Keratinocyte (primary cell): ENCODE measurements around the gene TMEM135. TPM values are rescaled to one million over a fixed set of nuclear protein-coding genes. Genes with fewer than 3 reads are reported as not detected.

Experiments used
- DNase-seq: peaks from one replicate; pipeline ENCODE4 v3.0.0-alpha.2; 2011; ENCODE audit warnings: low read depth, missing footprints, low spot score
- FAIRE-seq: peaks from 2 replicates; lab custom pipeline; 2011; peaks lifted over from hg19 to GRCh38; lab: Jason Lieb, UNC
- H2AFZ ChIP-seq: 2 replicates; pipeline ENCODE4 v1.6.0; 2012; ENCODE audit warnings: low read length, control low read depth, inconsistent platforms; ENCODE audit not compliant: control insufficient read depth
- H3K27ac ChIP-seq: 2 replicates; pipeline ENCODE4 v1.5.1; 2011; ENCODE audit warnings: low read length; ENCODE audit not compliant: control insufficient read depth, insufficient read depth
- H3K27me3 ChIP-seq: 3 replicates; pipeline ENCODE4 v1.6.0; 2011; ENCODE audit warnings: low read length; ENCODE audit not compliant: control insufficient read depth, insufficient read depth; ENCODE audit errors: extremely low read depth
- H3K36me3 ChIP-seq, 2 experiments: 2 replicates in 1 of 2; 3 replicates in 1 of 2; pipeline ENCODE4 v1.5.1; 2011; ENCODE audit warnings: low read length in 2 of 2, mild to moderate bottlenecking in 1 of 2; ENCODE audit not compliant: control insufficient read depth in 2 of 2, insufficient read depth in 2 of 2; ENCODE audit errors: extremely low read depth in 1 of 2
- H3K4me1 ChIP-seq: 3 replicates; pipeline ENCODE4 v1.5.1; 2011; ENCODE audit warnings: low read length; ENCODE audit not compliant: control insufficient read depth, insufficient read depth; ENCODE audit errors: extremely low read depth
- H3K4me2 ChIP-seq: 3 replicates; pipeline ENCODE4 v1.6.0; 2011; ENCODE audit warnings: low read depth, low read length; ENCODE audit not compliant: control insufficient read depth, insufficient read depth; ENCODE audit errors: extremely low read depth
- H3K4me3 ChIP-seq, 3 experiments: fragments of 200-600 bp in 1 of 3; sonication (generic) in 1 of 3; 2 replicates in 2 of 3; 3 replicates in 1 of 3; pipeline ENCODE4 v1.5.1; 2011 to 2016; ENCODE audit warnings: low read length in 3 of 3, mild to moderate bottlenecking in 3 of 3, control low read depth in 2 of 3, inconsistent platforms in 1 of 3, low read depth in 1 of 3, mixed read lengths in 1 of 3, mixed run types in 1 of 3, moderate library complexity in 1 of 3; ENCODE audit not compliant: control insufficient read depth in 2 of 3, insufficient read depth in 2 of 3; ENCODE audit errors: extremely low read depth in 1 of 3
- H3K79me2 ChIP-seq: 2 replicates; pipeline ENCODE4 v1.6.0; 2012; ENCODE audit warnings: low read length; ENCODE audit not compliant: control insufficient read depth, insufficient read depth
- H3K9ac ChIP-seq: 3 replicates; pipeline ENCODE4 v1.6.0; 2011; ENCODE audit warnings: low read length; ENCODE audit not compliant: control insufficient read depth, insufficient read depth; ENCODE audit errors: extremely low read depth
- H3K9me1 ChIP-seq: 3 replicates; pipeline ENCODE4 v1.6.0; 2011; ENCODE audit warnings: low read length; ENCODE audit not compliant: control insufficient read depth, insufficient read depth; ENCODE audit errors: extremely low read depth
- H3K9me3 ChIP-seq: 2 replicates; pipeline ENCODE4 v1.5.1; 2012; ENCODE audit warnings: low read depth, low read length; ENCODE audit not compliant: control insufficient read depth
- H4K20me1 ChIP-seq: 3 replicates; pipeline ENCODE4 v1.6.0; 2011; ENCODE audit warnings: low read length; ENCODE audit not compliant: control insufficient read depth, insufficient read depth; ENCODE audit errors: extremely low read depth
- EZH2 ChIP-seq: IDR thresholded peaks from one replicate; pipeline ENCODE4 v1.6.1; 2012; ENCODE audit warnings: inconsistent platforms, mild to moderate bottlenecking, low read length, moderate library complexity
- dilution Hi-C: fragments of 300-500 bp; cut with MboI; formaldehyde crosslinking; loops from one replicate; pipeline ENCODE4 v1.7.0; 2020; ENCODE audit warnings: low sequenced_read_pairs; ENCODE audit not compliant: extremely low pct_ligation_motif_present
- polyA plus RNA-seq, 5 experiments: library from polyadenylated mRNA; depleted of rRNA in 3 of 5; stranded (reverse) in 3 of 5; stranded (forward) in 1 of 5; unstranded in 1 of 5; fragments of >200 nt; gene quantifications; 1 replicate in 1 of 5; 2 replicates in 3 of 5; 3 replicates in 1 of 5; pipeline versions ENCODE4 v1.2.1 to v1.2.3, GENCODE V29; 2011 to 2012; ENCODE audit warnings: missing spikeins in 2 of 5, low read depth in 1 of 5, low replicate concordance in 1 of 5
- TF ChIP-seq, protein P1 (sequence below), 3 experiments: IDR thresholded peaks in 1 of 3; conservative IDR thresholded peaks in 1 of 3; optimal IDR thresholded peaks in 1 of 3; 2 replicates in 2 of 3; 3 replicates in 1 of 3; pipeline versions ENCODE3 to v1.5.1; 2011; ENCODE audit warnings: low read length in 3 of 3, mild to moderate bottlenecking in 3 of 3, moderate library complexity in 2 of 3, control low read depth in 1 of 3, inconsistent platforms in 1 of 3; ENCODE audit not compliant: insufficient read depth in 2 of 3; ENCODE audit errors: extremely low read depth in 1 of 3

Gene TMEM135
- polyA plus RNA-seq, 1 donor (not counting 4 experiments of a cell fraction or from before 2014, with no cell fraction given) = 15.0 TPM

- no peak overlapping the region for H3K27ac ChIP-seq
- FAIRE-seq = no peak
Measured at GRCh38 chr11:87317441-87317840, 279.7 kb downstream of the TMEM135 start.

GRCh38 chr11:87320123-87320522 lies 282.4 kb downstream of the TMEM135 start:
- DNase-seq (no peak), FAIRE-seq (no peak)
- Histone ChIP-seq H4K20me1 (no peaks in the 10 kb centered on the region), H3K9ac (no peak overlapping the region), H3K36me3 (peaks cover 0 to 1% of the 10 kb centered on the region in 2 experiments), H3K9me1 (no peaks in the 10 kb centered on the region), H3K27me3 (no peaks in the 10 kb centered on the region), H3K27ac (no peak overlapping the region), H3K9me3 (no peaks in the 10 kb centered on the region), H3K4me1 (no peaks in the 10 kb centered on the region), H2AFZ (no peak overlapping the region), H3K4me2 (no peak overlapping the region), H3K79me2 (no peaks in the 10 kb centered on the region), H3K4me3 (no peak overlapping the region)
- dilution Hi-C loops = no loop called here
- TF ChIP-seq, protein P1, sequence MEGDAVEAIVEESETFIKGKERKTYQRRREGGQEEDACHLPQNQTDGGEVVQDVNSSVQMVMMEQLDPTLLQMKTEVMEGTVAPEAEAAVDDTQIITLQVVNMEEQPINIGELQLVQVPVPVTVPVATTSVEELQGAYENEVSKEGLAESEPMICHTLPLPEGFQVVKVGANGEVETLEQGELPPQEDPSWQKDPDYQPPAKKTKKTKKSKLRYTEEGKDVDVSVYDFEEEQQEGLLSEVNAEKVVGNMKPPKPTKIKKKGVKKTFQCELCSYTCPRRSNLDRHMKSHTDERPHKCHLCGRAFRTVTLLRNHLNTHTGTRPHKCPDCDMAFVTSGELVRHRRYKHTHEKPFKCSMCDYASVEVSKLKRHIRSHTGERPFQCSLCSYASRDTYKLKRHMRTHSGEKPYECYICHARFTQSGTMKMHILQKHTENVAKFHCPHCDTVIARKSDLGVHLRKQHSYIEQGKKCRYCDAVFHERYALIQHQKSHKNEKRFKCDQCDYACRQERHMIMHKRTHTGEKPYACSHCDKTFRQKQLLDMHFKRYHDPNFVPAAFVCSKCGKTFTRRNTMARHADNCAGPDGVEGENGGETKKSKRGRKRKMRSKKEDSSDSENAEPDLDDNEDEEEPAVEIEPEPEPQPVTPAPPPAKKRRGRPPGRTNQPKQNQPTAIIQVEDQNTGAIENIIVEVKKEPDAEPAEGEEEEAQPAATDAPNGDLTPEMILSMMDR (optimal IDR thresholded peaks at IDR 0.05 in 1 of 3, IDR thresholded peaks at IDR 0.05 in 1 of 3, conservative IDR thresholded peaks at IDR 0.05 in 1 of 3; ENCODE audit: extremely low read depth in 1 of 3, insufficient read depth in 2 of 3, low read length in 3 of 3) = no peak
- no peak for TF ChIP-seq EZH2

More at GRCh38 chr11:87317441-87317840, 279.7 kb downstream of the TMEM135 start:
- Histone ChIP-seq H3K4me3 (no peak overlapping the region), H3K9me3 (no peaks in the 10 kb centered on the region), H3K4me1 (no peaks in the 10 kb centered on the region), H3K36me3 (peaks cover 0 to 1% of the 10 kb centered on the region in 2 experiments), H3K9ac (no peak overlapping the region), H3K4me2 (no peak overlapping the region), H3K79me2 (no peaks in the 10 kb centered on the region), H3K27me3 (no peaks in the 10 kb centered on the region), H2AFZ (no peak overlapping the region), H4K20me1 (no peaks in the 10 kb centered on the region), H3K9me1 (no peaks in the 10 kb centered on the region)
- DNase-seq = no peak
- dilution Hi-C loops = no loop called here
- TF ChIP-seq EZH2 = no peak
- TF ChIP-seq, protein P1 (optimal IDR thresholded peaks at IDR 0.05 in 1 of 3, IDR thresholded peaks at IDR 0.05 in 1 of 3, conservative IDR thresholded peaks at IDR 0.05 in 1 of 3; ENCODE audit: extremely low read depth in 1 of 3, insufficient read depth in 2 of 3, low read length in 3 of 3) = no peak
